Kidney (tissue), 14 donors: ENCODE data around the gene CCK. TPM values are rescaled to one million over a fixed set of nuclear protein-coding genes. Genes with fewer than 3 reads are reported as not detected.

Experiments
- DNase-seq, 5 donors: peaks; one replicate each; pipeline ENCODE4 v3.0.0-alpha.2; 2013 to 2020
- FAIRE-seq: peaks from 2 replicates; lab custom pipeline; 2012; peaks lifted over from hg19 to GRCh38; lab: Jason Lieb, UNC
- H3K27ac ChIP-seq, 2 donors: one replicate each; pipeline ENCODE4 v1.7.0; 2013; ENCODE audit warnings: low read depth in 2 of 2, low read length in 2 of 2, inconsistent platforms in 1 of 2
- H3K27me3 ChIP-seq: one replicate; pipeline ENCODE4 v1.7.1; 2013; ENCODE audit warnings: low read length, inconsistent platforms; ENCODE audit not compliant: control insufficient read depth, insufficient read depth
- H3K36me3 ChIP-seq, 3 donors: one replicate each; pipeline versions ENCODE4 v1.7.0 to v1.7.1; 2013; ENCODE audit warnings: low read length in 3 of 3, control low read depth in 1 of 3, inconsistent platforms in 1 of 3; ENCODE audit not compliant: insufficient read depth in 3 of 3, control insufficient read depth in 2 of 3
- H3K4me1 ChIP-seq, 3 donors: one replicate each; pipeline versions ENCODE4 v1.7.0 to v1.7.1; 2013; ENCODE audit warnings: low read length in 3 of 3, inconsistent platforms in 1 of 3, low read depth in 1 of 3; ENCODE audit not compliant: control insufficient read depth in 2 of 3, insufficient read depth in 2 of 3
- H3K4me3 ChIP-seq, 3 donors: one replicate each; pipeline versions ENCODE4 v1.7.0 to v1.8.1; 2013; ENCODE audit warnings: low read length in 3 of 3, control low read depth in 1 of 3, inconsistent platforms in 1 of 3
- H3K9ac ChIP-seq, 3 donors: one replicate each; pipeline versions ENCODE4 v1.7.0 to v1.7.1; 2013; ENCODE audit warnings: low read length in 3 of 3, control low read depth in 1 of 3, inconsistent platforms in 1 of 3
- H3K9me3 ChIP-seq, 3 donors: one replicate each; pipeline versions ENCODE4 v1.7.0 to v1.7.1; 2013; ENCODE audit warnings: low read length in 3 of 3, control low read depth in 1 of 3, inconsistent platforms in 1 of 3; ENCODE audit not compliant: control insufficient read depth in 2 of 3, insufficient read depth in 1 of 3
- intact Hi-C: fragments of 100-400 bp; cut with DNase I; formaldehyde crosslinking; loops from one replicate; pipeline ENCODE4 v1.11.1; 2022
- polyA plus RNA-seq: library from polyadenylated mRNA; stranded (reverse); fragments of 350-450 nt; fragmentation: Illumina TruSeq; extraction: RNeasy Lipid Tissue Mini Kit (QIAGEN cat#74804); gene quantifications from one replicate; pipeline ENCODE4 v1.2.3, GENCODE V29; 2014; ENCODE audit warnings: low read depth, low replicate concordance; ENCODE audit not compliant: insufficient read depth
- total RNA-seq: library from RNA; stranded (reverse); fragmentation: NEBNext Ultra II Directional; extraction: Animal tissue kit (Norgen Biotek cat#: 25700); gene quantifications from one replicate; pipeline ENCODE4 v1.2.1, GENCODE V29; 2021
- TF ChIP-seq, protein P1 (sequence below): IDR thresholded peaks from 3 replicates; pipeline ENCODE4 v1.5.1; 2012; ENCODE audit warnings: mild to moderate bottlenecking, moderate library complexity, borderline replicate concordance; ENCODE audit not compliant: insufficient read depth; ENCODE audit errors: extremely low read depth
- donor health status: control.
- donor health status: control.
- donor health status: control.
- donor health status: control.
- donor health status: control.
- donor health status: DM: yes; HTN: yes; CAD: no.
- donor health status: Normal renal cell carcinoma (clear cell type).

Gene CCK
- total and polyA plus RNA-seq, 2 donors from 2014 or later, result not detected

DNA sequence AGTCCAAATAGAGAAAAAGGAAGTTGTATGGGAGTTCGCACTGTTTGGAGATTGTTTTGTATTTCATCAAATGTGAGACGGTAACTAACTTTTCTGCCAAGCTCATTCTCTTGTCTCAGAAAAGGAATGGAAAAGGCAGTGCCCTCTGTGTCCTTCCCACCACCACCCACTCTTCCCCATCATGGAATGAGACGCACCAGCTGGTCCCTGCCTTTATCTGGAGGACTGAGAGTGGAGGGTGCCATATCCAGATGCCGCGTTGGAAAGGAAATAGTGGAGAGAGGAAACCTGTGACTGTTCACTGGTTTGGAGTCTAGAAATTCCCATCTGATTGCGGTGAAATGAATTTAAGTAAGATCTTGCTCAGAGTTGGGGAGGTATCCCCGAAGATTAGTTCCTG, 3.7 kb upstream of the CCK start:
- no peak for FAIRE-seq
- peaks cover 11% of the 10 kb centered on the region for H3K27me3 ChIP-seq

DNA sequence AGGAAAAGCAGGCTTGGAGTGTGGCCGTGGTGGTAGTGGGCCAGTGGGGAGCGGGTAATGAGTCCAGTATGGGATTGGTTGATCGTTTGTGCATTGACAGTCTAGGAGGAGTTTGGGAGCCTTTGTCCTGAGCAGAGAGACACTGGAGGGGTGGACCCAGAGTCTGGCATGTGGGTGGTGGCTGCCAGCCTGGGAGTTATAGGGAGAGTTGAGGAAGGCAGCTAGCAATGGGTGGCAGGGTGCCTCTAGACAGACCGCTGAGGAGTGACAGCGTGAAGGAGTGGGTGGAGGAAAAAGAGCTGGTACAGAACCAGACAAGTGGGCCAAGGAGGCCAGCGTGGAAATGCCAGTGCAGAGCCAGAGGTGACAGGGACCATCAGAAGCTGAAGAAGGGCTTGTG, 1.9 kb upstream of the CCK start:
- no peak for FAIRE-seq
- Histone ChIP-seq H3K27me3 (peaks cover 23% of the 10 kb centered on the region), H3K9me3 (no peaks in the 10 kb centered on the region), H3K4me3 (no peak overlapping the region), H3K9ac (no peak overlapping the region), H3K4me1 (peaks cover 0 to 3% (median 0%) of the 10 kb centered on the region in 3 donors), H3K27ac (no peak overlapping the region), H3K36me3 (no peaks in the 10 kb centered on the region)
- TF ChIP-seq, protein P1, sequence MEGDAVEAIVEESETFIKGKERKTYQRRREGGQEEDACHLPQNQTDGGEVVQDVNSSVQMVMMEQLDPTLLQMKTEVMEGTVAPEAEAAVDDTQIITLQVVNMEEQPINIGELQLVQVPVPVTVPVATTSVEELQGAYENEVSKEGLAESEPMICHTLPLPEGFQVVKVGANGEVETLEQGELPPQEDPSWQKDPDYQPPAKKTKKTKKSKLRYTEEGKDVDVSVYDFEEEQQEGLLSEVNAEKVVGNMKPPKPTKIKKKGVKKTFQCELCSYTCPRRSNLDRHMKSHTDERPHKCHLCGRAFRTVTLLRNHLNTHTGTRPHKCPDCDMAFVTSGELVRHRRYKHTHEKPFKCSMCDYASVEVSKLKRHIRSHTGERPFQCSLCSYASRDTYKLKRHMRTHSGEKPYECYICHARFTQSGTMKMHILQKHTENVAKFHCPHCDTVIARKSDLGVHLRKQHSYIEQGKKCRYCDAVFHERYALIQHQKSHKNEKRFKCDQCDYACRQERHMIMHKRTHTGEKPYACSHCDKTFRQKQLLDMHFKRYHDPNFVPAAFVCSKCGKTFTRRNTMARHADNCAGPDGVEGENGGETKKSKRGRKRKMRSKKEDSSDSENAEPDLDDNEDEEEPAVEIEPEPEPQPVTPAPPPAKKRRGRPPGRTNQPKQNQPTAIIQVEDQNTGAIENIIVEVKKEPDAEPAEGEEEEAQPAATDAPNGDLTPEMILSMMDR, result no peak
- DNase-seq, result no peak
- intact Hi-C loops, result no loop called here

More for the DNA sequence above, 3.7 kb upstream of the CCK start:
- no peak overlapping the region for H3K4me3 ChIP-seq
- no peak for DNase-seq
- no peaks in the 10 kb centered on the region for H3K36me3 ChIP-seq
- TF ChIP-seq, protein P1, result no peak
- intact Hi-C loops, result no loop called here
- no peak overlapping the region for H3K27ac ChIP-seq
- H3K9me3 ChIP-seq, result no peaks in the 10 kb centered on the region
- no peak overlapping the region for H3K9ac ChIP-seq
- H3K4me1 ChIP-seq, result no peaks in the 10 kb centered on the region

DNA sequence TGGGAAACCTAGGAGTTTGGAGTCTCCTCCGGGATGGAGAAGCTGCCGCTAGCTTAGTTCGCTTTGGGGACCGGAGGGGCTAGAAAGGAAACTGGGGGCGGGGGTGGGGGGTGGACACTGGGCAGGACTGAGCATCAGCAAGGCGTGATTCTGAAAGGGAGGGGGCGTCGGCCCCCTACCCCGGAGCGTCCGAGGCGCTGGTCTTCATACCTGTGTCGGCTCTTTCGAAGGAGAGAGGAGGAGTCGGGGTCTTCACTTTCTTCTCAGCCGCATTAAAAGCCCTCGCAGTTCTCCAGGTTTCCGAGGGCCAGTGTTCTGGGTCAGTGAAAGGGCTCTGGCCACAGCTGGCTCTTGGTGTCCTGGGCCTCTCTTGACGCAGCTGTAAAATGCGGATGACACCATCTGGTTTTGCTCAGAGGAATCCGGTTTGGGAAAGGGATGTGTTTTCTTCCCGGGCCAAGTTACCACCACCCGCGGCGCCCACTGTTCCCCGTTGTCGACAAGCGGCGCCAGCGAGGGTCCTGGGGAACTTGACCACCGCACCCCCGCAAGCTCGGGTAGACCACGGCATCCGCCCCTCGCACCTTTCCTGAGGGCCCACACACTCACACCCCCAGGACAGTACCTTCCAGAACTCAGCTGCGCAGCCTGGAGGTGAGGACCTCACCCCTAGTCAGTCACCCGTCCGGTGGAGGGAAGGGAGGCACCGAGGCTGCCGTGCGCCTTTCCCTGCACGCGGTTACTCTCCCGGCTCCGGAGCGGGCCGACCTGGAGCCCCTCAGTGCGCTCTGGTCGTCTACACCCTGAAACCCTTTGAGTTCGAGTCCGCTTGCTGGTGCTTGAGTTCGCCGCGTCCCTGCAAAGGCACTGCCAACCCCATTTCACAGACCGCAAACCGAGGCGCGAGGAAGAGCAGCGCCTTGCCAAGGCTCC, 660 bp downstream of the CCK start:
- H3K27me3 ChIP-seq, result peaks cover 33% of the 10 kb centered on the region

More for the DNA sequence above, 660 bp downstream of the CCK start:
- Histone ChIP-seq H3K9ac (no peak overlapping the region), H3K4me1 (peaks cover 0 to 3% (median 0%) of the 10 kb centered on the region in 3 donors), H3K9me3 (no peaks in the 10 kb centered on the region), H3K4me3 (no peak overlapping the region), H3K36me3 (no peaks in the 10 kb centered on the region), H3K27ac (no peak overlapping the region)
- TF ChIP-seq, protein P1, result no peak
- intact Hi-C loops, result no loop called here
- DNase-seq (peak in 4 of 5 donors; percentile 49 to 85 (median 68)), FAIRE-seq (no peak)
